HepG2 (cell line): ENCODE results near the gene GPR62. TPM values are rescaled to one million over a fixed set of nuclear protein-coding genes. Genes with fewer than 3 reads are reported as not detected.
A peak's percentile ranks its signal among the peaks of the same experiment; 100 is the strongest.

Experiments used
- EP300 ChIP-seq, 3 experiments: sonication (generic) in 1 of 3; formaldehyde crosslinking in 1 of 3; IDR thresholded peaks; 2 replicates each; pipeline versions ENCODE4 v1.5.1 to v1.6.1; 2011 to 2020; ENCODE audit warnings: low read depth in 2 of 3, low read length in 2 of 3, borderline replicate concordance in 1 of 3, improper control_type of control experiment in 1 of 3, mild to moderate bottlenecking in 1 of 3, missing genetic modification reagents in 1 of 3, moderate library complexity in 1 of 3
- HES4 ChIP-seq: sonication (generic); formaldehyde crosslinking; IDR thresholded peaks from 2 replicates; pipeline ENCODE4 v1.9.0; 2021; ENCODE audit warnings: mild to moderate bottlenecking, missing genetic modification reagents, borderline replicate concordance
- HNRNPUL1 ChIP-seq: fragments of 200-400 bp; formaldehyde crosslinking; IDR thresholded peaks from 2 replicates; pipeline ENCODE4 v1.6.1; 2017; ENCODE audit warnings: low read depth, mild to moderate bottlenecking, low read length, moderate library complexity
- MAX ChIP-seq: IDR thresholded peaks from 2 replicates; pipeline ENCODE4 v1.6.1; 2012; ENCODE audit warnings: inconsistent platforms
- MTF2 ChIP-seq: sonication (generic); formaldehyde crosslinking; IDR thresholded peaks from 2 replicates; pipeline ENCODE4 v1.5.0; 2020; ENCODE audit warnings: missing genetic modification reagents, borderline replicate concordance
- PAF1 ChIP-seq: IDR thresholded peaks from 2 replicates; pipeline ENCODE4 v1.6.1; 2016; ENCODE audit warnings: missing genetic modification reagents, missing compliant biosample characterization
- PAX8 ChIP-seq: sonication (generic); formaldehyde crosslinking; IDR thresholded peaks from 2 replicates; pipeline ENCODE4 v1.8.0; 2022; ENCODE audit warnings: mild to moderate bottlenecking, missing genetic modification reagents, borderline replicate concordance
- PHF21A ChIP-seq: sonication (generic); formaldehyde crosslinking; IDR thresholded peaks from 2 replicates; pipeline ENCODE4 v1.5.0; 2020; ENCODE audit warnings: mild to moderate bottlenecking, missing genetic modification reagents
- RBM39 ChIP-seq: fragments of 200-400 bp; formaldehyde crosslinking; IDR thresholded peaks from one replicate; pipeline ENCODE4 v1.6.1; 2018; ENCODE audit warnings: antibody characterized with exemption, mild to moderate bottlenecking, low read depth, low read length; ENCODE audit not compliant: poor library complexity, severe bottlenecking
- RNF219 ChIP-seq: sonication (generic); formaldehyde crosslinking; IDR thresholded peaks from 2 replicates; pipeline ENCODE4 v1.5.0; 2020; ENCODE audit warnings: mild to moderate bottlenecking, missing genetic modification reagents
- SETDB1 ChIP-seq: sonication (generic); formaldehyde crosslinking; IDR thresholded peaks from 2 replicates; pipeline ENCODE4 v1.5.1; 2020; ENCODE audit warnings: missing genetic modification reagents, mild to moderate bottlenecking, borderline replicate concordance
- SP4 ChIP-seq: sonication (generic); formaldehyde crosslinking; IDR thresholded peaks from 2 replicates; pipeline ENCODE4 v1.8.1; 2023; ENCODE audit warnings: mild to moderate bottlenecking, missing genetic modification reagents
- ZBTB8A ChIP-seq: sonication (generic); formaldehyde crosslinking; IDR thresholded peaks from 2 replicates; pipeline ENCODE4 v1.4.0; 2020; ENCODE audit warnings: mild to moderate bottlenecking, low read depth, missing genetic modification reagents, borderline replicate concordance
- ZMAT3 ChIP-seq: sonication (generic); formaldehyde crosslinking; conservative IDR thresholded peaks from 2 replicates; pipeline ENCODE4 v1.7.0; 2021; ENCODE audit warnings: missing genetic modification reagents
- ZNF143 ChIP-seq: sonication (generic); formaldehyde crosslinking; IDR thresholded peaks from 2 replicates; pipeline ENCODE4 v1.4.0; 2020; ENCODE audit warnings: missing genetic modification reagents
- ZNF253 ChIP-seq: sonication (generic); formaldehyde crosslinking; IDR thresholded peaks from 2 replicates; pipeline ENCODE4 v1.8.0; 2022; ENCODE audit warnings: mild to moderate bottlenecking, missing genetic modification reagents, borderline replicate concordance
- ZNF256 ChIP-seq: sonication (generic); formaldehyde crosslinking; conservative IDR thresholded peaks from 2 replicates; pipeline ENCODE4 v1.4.0; 2020; ENCODE audit warnings: missing genetic modification reagents
- ZNF331 ChIP-seq: sonication (generic); formaldehyde crosslinking; IDR thresholded peaks from 2 replicates; pipeline ENCODE4 v1.4.0; 2020; ENCODE audit warnings: missing genetic modification reagents
- ZNF549 ChIP-seq: sonication (generic); formaldehyde crosslinking; IDR thresholded peaks from 2 replicates; pipeline ENCODE4 v1.5.0; 2020; ENCODE audit warnings: missing genetic modification reagents
- ZNF562 ChIP-seq: sonication (generic); formaldehyde crosslinking; IDR thresholded peaks from 2 replicates; pipeline ENCODE4 v1.8.0; 2022; ENCODE audit warnings: missing genetic modification reagents, borderline replicate concordance
- ZNF569 ChIP-seq: sonication (generic); formaldehyde crosslinking; IDR thresholded peaks from 2 replicates; pipeline ENCODE4 v1.5.0; 2020; ENCODE audit warnings: mild to moderate bottlenecking, missing genetic modification reagents, moderate library complexity, borderline replicate concordance
- ZNF580 ChIP-seq: IDR thresholded peaks from 2 replicates; pipeline ENCODE4 v1.6.1; 2016; ENCODE audit warnings: low read depth, borderline replicate concordance
- ZNF597 ChIP-seq: sonication (generic); formaldehyde crosslinking; IDR thresholded peaks from 2 replicates; pipeline ENCODE4 v1.5.0; 2020; ENCODE audit warnings: missing genetic modification reagents
- ZNF768 ChIP-seq: sonication (generic); formaldehyde crosslinking; IDR thresholded peaks from 2 replicates; pipeline ENCODE4 v1.4.0; 2020; ENCODE audit warnings: missing genetic modification reagents
- ZNF839 ChIP-seq: sonication (generic); formaldehyde crosslinking; IDR thresholded peaks from 2 replicates; pipeline ENCODE4 v1.4.0; 2020; ENCODE audit warnings: missing genetic modification reagents, mild to moderate bottlenecking, borderline replicate concordance
- polyA plus RNA-seq, 8 experiments: library from polyadenylated mRNA; depleted of rRNA in 3 of 8; stranded (reverse) in 7 of 8; unstranded in 1 of 8; fragments of >200 nt; fragmentation: Illumina TruSeq in 4 of 8; extraction: Trizol in 4 of 8; gene quantifications; 2 replicates each; pipeline versions ENCODE4 v1.2.1 to v1.2.3, GENCODE V29; 2011 to 2016; ENCODE audit warnings: low read depth in 4 of 8, missing spikeins in 1 of 8, mixed read lengths in 1 of 8; ENCODE audit not compliant: insufficient read depth in 1 of 8
- total RNA-seq, 5 experiments: library from RNA; depleted of rRNA; stranded (reverse); fragments of >200 nt; fragmentation: Illumina TruSeq; extraction: Trizol; gene quantifications; 2 replicates each; pipeline ENCODE4 v1.2.3, GENCODE V29; 2016; ENCODE audit warnings: low read depth in 1 of 5

Gene GPR62
- total and polyA plus RNA-seq, 2 of the 13 experiments (the other 11 are each of a cell fraction or from before 2014, with no cell fraction given) = not detected

- TF ChIP-seq ZNF768 (CRISPR knock-in tag) = peak; percentile 77; the same call in 1 of the 2 replicates
- peak; percentile 91 for TF ChIP-seq HES4 (CRISPR knock-in tag)
- TF ChIP-seq PAF1 = no peak
- peak; percentile 91; the same call in 1 of the 2 replicates for TF ChIP-seq ZNF580 (CRISPR knock-in tag)
- peak; percentile 92 for TF ChIP-seq MAX
- TF ChIP-seq ZNF839 = no peak
- TF ChIP-seq PAX8 (CRISPR knock-in tag) = no peak
- TF ChIP-seq PHF21A (CRISPR knock-in tag) = peak; percentile 90
- TF ChIP-seq ZNF253 (CRISPR knock-in tag) = 0 out of 2 replicates have a peak, but pooled peaks have one; percentile 36
- TF ChIP-seq ZNF569 = peak; percentile 85; the same call in 1 of the 2 replicates
- TF ChIP-seq SETDB1 (CRISPR knock-in tag) = no peak
- no peak for TF ChIP-seq RNF219
- TF ChIP-seq ZMAT3 (CRISPR knock-in tag) = peak; percentile 98
- peak in 1 of 2 experiments; percentile 20; a peak in 1 of 4 replicates for TF ChIP-seq EP300 (IDR thresholded peaks at IDR 0.05; ENCODE audit: low read depth in 2 of 2, low read length in 2 of 2)
- no peak for TF ChIP-seq EP300 (CRISPR knock-in tag; IDR thresholded peaks at IDR 0.05; ENCODE audit: borderline replicate concordance)
- TF ChIP-seq ZNF331 = peak; percentile 74
- TF ChIP-seq HNRNPUL1 = no peak
- no peak for TF ChIP-seq ZNF597 (CRISPR knock-in tag)
- TF ChIP-seq ZNF143 (CRISPR knock-in tag) = peak; percentile 52
- no peak for TF ChIP-seq MTF2 (CRISPR knock-in tag)
- TF ChIP-seq RBM39 = peak; percentile 69
- TF ChIP-seq ZNF562 = no peak
- TF ChIP-seq ZBTB8A (CRISPR knock-in tag) = no peak
- peak; percentile 100 for TF ChIP-seq SP4 (CRISPR knock-in tag)
- TF ChIP-seq ZNF256 = 0 out of 2 replicates have a peak, but pooled peaks have one; percentile 48
- no peak for TF ChIP-seq ZNF549 (CRISPR knock-in tag)
Observed at GRCh38 chr3:51941798-51942602, 13.2 kb upstream of the GPR62 start, which contains the start of the genes PARP3 and RRP9 (continued).
